ENCODE results near the gene PACRGL. TPM values are rescaled to one million over a fixed set of nuclear protein-coding genes. Genes with fewer than 3 reads are reported as not detected.

PACRGL gene
- polyA plus RNA-seq, 1 of the 3 experiments (the other 2 are of a cell fraction), result 11.8 TPM

DNA sequence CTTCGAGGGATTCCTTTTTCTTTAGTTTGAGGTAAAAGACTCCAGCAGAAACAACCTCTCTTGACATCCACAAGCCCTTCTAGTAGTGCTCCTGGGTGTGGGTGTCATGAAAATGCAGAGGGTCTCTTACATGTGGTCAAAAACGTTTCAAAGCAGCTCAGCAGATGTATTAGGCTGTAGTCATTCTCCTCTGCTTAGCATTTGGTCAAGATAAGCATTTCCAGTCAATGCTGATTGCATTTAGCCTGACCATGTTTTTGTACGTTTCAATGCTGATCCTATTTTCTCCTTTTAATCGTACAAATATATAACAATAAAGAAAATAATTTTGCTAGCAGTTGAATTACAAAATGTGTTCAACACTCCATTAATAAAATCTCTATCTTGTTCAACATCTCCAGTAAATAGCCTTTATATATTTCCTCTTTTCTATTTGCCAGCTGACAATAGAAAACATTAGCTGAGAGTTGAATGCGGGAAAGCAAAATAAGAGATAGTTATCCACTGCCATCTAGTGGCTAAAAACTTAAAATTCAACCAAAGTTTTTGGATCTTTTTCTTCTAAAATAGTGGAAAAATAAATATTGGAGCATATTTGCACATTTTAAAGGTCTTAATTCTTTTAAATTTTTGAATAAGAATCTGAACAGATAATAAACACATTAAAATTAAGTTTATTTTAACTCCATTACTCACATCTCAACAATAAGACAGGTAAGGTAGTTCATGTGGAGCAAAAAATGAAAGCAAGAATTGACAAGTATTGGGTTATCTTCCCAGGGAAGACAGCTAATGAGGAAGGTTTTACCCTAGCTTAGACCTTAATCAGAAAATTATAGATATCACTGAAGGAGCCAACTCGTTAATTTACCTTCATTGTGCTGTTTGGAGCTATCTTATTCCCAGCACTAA, 15.2 kb upstream of the PACRGL start (continued):
- TF ChIP-seq, protein P1, sequence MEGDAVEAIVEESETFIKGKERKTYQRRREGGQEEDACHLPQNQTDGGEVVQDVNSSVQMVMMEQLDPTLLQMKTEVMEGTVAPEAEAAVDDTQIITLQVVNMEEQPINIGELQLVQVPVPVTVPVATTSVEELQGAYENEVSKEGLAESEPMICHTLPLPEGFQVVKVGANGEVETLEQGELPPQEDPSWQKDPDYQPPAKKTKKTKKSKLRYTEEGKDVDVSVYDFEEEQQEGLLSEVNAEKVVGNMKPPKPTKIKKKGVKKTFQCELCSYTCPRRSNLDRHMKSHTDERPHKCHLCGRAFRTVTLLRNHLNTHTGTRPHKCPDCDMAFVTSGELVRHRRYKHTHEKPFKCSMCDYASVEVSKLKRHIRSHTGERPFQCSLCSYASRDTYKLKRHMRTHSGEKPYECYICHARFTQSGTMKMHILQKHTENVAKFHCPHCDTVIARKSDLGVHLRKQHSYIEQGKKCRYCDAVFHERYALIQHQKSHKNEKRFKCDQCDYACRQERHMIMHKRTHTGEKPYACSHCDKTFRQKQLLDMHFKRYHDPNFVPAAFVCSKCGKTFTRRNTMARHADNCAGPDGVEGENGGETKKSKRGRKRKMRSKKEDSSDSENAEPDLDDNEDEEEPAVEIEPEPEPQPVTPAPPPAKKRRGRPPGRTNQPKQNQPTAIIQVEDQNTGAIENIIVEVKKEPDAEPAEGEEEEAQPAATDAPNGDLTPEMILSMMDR (IDR thresholded peaks at IDR 0.05), result peak; percentile 76
- TF ChIP-seq EZH2phosphoT487 (IDR thresholded peaks at IDR 0.05; ENCODE audit: borderline replicate concordance, low read depth) (no peak), SIN3A (IDR thresholded peaks at IDR 0.05; ENCODE audit: borderline replicate concordance, low read depth, low read length) (no peak), RAD21 (IDR thresholded peaks at IDR 0.05; ENCODE audit: low read length) (peak; percentile 81), FOXM1 (IDR thresholded peaks at IDR 0.05; ENCODE audit: low read depth) (no peak), TCF12 (IDR thresholded peaks at IDR 0.05) (no peak), JUND (IDR thresholded peaks at IDR 0.05) (no peak)
- TF ChIP-seq, protein P2, sequence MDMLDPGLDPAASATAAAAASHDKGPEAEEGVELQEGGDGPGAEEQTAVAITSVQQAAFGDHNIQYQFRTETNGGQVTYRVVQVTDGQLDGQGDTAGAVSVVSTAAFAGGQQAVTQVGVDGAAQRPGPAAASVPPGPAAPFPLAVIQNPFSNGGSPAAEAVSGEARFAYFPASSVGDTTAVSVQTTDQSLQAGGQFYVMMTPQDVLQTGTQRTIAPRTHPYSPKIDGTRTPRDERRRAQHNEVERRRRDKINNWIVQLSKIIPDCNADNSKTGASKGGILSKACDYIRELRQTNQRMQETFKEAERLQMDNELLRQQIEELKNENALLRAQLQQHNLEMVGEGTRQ (IDR thresholded peaks at IDR 0.05; ENCODE audit: borderline replicate concordance, low read depth, low read length), result no peak
- TF ChIP-seq, protein P3, sequence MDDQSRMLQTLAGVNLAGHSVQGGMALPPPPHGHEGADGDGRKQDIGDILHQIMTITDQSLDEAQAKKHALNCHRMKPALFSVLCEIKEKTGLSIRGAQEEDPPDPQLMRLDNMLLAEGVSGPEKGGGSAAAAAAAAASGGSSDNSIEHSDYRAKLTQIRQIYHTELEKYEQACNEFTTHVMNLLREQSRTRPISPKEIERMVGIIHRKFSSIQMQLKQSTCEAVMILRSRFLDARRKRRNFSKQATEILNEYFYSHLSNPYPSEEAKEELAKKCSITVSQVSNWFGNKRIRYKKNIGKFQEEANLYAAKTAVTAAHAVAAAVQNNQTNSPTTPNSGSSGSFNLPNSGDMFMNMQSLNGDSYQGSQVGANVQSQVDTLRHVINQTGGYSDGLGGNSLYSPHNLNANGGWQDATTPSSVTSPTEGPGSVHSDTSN (IDR thresholded peaks at IDR 0.05), result no peak

DNA sequence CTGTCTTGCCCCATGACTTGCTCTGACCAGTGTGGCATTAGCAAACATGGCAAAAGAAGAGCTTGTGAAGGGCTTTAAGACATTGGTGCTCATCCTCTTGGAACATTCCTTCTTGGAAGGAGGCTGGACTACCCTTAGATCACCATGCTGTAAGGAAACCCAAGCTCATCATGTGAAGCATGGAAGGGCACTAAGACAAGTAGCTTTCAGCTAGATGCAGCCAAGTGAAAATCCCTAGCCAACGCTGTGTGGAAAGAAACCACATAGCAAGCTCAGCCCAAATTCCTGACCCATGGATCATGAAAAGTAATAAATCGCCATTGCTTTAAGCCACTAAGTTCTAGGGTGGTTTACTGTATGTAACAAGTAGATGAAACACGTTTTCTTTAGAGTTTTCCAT, 12.4 kb upstream of the PACRGL start:
- POLR2A ChIA-PET, result no interaction called here
- 38% methylated on average over 3 of the region's 3 CpGs for WGBS (ENCODE audit: low lambda C conversion rate)

More for the DNA sequence above, 12.4 kb upstream of the PACRGL start:
- TF ChIP-seq, protein P2 (IDR thresholded peaks at IDR 0.05; ENCODE audit: borderline replicate concordance, low read depth, low read length), result no peak
- TF ChIP-seq EP300 (IDR thresholded peaks at IDR 0.05; ENCODE audit: borderline replicate concordance in 1 of 2, low read depth in 1 of 2, low read length in 1 of 2) (no peak), MXI1 (IDR thresholded peaks at IDR 0.05; ENCODE audit: low read depth, low read length) (no peak), TCF12 (IDR thresholded peaks at IDR 0.05) (no peak), CHD2 (IDR thresholded peaks at IDR 0.05; ENCODE audit: low read length, partially characterized antibody) (no peak), TAF1 (IDR thresholded peaks at IDR 0.05; ENCODE audit: borderline replicate concordance, low read depth, low read length) (no peak), NFIC (IDR thresholded peaks at IDR 0.05; ENCODE audit: borderline replicate concordance) (no peak), RCOR1 (IDR thresholded peaks at IDR 0.05; ENCODE audit: low read length) (no peak)
- TF ChIP-seq, protein P4, sequence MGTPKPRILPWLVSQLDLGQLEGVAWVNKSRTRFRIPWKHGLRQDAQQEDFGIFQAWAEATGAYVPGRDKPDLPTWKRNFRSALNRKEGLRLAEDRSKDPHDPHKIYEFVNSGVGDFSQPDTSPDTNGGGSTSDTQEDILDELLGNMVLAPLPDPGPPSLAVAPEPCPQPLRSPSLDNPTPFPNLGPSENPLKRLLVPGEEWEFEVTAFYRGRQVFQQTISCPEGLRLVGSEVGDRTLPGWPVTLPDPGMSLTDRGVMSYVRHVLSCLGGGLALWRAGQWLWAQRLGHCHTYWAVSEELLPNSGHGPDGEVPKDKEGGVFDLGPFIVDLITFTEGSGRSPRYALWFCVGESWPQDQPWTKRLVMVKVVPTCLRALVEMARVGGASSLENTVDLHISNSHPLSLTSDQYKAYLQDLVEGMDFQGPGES (IDR thresholded peaks at IDR 0.05; ENCODE audit: low read depth, low read length), result no peak
- TF ChIP-seq, protein P5, sequence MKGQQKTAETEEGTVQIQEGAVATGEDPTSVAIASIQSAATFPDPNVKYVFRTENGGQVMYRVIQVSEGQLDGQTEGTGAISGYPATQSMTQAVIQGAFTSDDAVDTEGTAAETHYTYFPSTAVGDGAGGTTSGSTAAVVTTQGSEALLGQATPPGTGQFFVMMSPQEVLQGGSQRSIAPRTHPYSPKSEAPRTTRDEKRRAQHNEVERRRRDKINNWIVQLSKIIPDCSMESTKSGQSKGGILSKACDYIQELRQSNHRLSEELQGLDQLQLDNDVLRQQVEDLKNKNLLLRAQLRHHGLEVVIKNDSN (IDR thresholded peaks at IDR 0.05; ENCODE audit: borderline replicate concordance, low read depth), result no peak
- TF ChIP-seq, protein P1 (IDR thresholded peaks at IDR 0.05), result no peak
- H3K4me2 ChIP-seq, result no peak overlapping the region
- no peak for DNase-seq
- no peaks in the 10 kb centered on the region for H3K36me3 ChIP-seq (replicated peaks in 1 of 2; ENCODE audit: control insufficient read depth in 1 of 2, insufficient read depth in 2 of 2, low read length in 1 of 2)
- no peaks in the 10 kb centered on the region for H4K20me1 ChIP-seq (ENCODE audit: insufficient read depth)
- peaks cover 0 to 3% of the 10 kb centered on the region in 2 experiments; a peak in 2 of 4 replicates for H3K4me1 ChIP-seq (ENCODE audit: control insufficient read depth in 1 of 2, insufficient read depth in 2 of 2, low read depth in 1 of 2, low read length in 1 of 2)
- no peaks in the 10 kb centered on the region for H3F3A ChIP-seq (replicated peaks; ENCODE audit: insufficient read depth)
- CTCF ChIA-PET, result interaction anchor here (0.8 to 1.9 kb wide), 4 partner anchors 11 to 382 kb away, joined by 3 to 6 read pairs (median 4); no protein-coding TSS in a partner anchor
- H3K4me3 ChIP-seq (ENCODE audit: low read depth in 2 of 2, low read length in 1 of 2), result no peak overlapping the region
- H3K9me3 ChIP-seq, result no peaks in the 10 kb centered on the region
- no peak overlapping the region for H3K9ac ChIP-seq
- no peak overlapping the region for H3K27ac ChIP-seq (ENCODE audit: low read depth in 2 of 2, low read length in 1 of 2)
- H3K9me2 ChIP-seq, result no peaks in the 10 kb centered on the region
- H3K79me2 ChIP-seq (ENCODE audit: insufficient read depth), result no peaks in the 10 kb centered on the region
- no peaks in the 10 kb centered on the region for H3K27me3 ChIP-seq (ENCODE audit: insufficient read depth)
- H2AFZ ChIP-seq (ENCODE audit: low read depth), result no peak overlapping the region
